ENCODE data around the gene TENT4B.
"Not testable (repeated sequence)": the region's sequence is repeated elsewhere in the genome, so short reads cannot be mapped to it uniquely, and the experiment has no call there.

TENT4B gene

GRCh38 chr16:50229149-50229726 is 76.1 kb downstream of the TENT4B start:
- no peak for DNase-seq (ENCODE audit: low read depth in 1 of 2, low spot score in 1 of 2)

GRCh38 chr16:50234771-50235556 is 81.9 kb downstream of the TENT4B start:
- DNase-seq (ENCODE audit: low read depth in 1 of 2, low spot score in 1 of 2): no peak

- no peak for DNase-seq (ENCODE audit: low read depth in 1 of 2, low spot score in 1 of 2)
Observed at GRCh38 chr16:50235581-50235980, 82.5 kb downstream of the TENT4B start.

GRCh38 chr16:50238314-50238713 is 85.2 kb downstream of the TENT4B start:
- no peak for DNase-seq (ENCODE audit: low read depth in 1 of 2, low spot score in 1 of 2)

- DNase-seq (ENCODE audit: low read depth in 1 of 2, low spot score in 1 of 2): no peak
Observed at GRCh38 chr16:50238868-50239301, 85.8 kb downstream of the TENT4B start.

- not testable (repeated sequence) for DNase-seq (ENCODE audit: low read depth in 1 of 2, low spot score in 1 of 2)
Observed at GRCh38 chr16:50243024-50243423, 89.9 kb downstream of the TENT4B start.

GRCh38 chr16:50244140-50244503 is 91.0 kb downstream of the TENT4B start:
- DNase-seq (ENCODE audit: low read depth in 1 of 2, low spot score in 1 of 2): no peak

- no peak for DNase-seq (ENCODE audit: low read depth in 1 of 2, low spot score in 1 of 2)
Observed at GRCh38 chr16:50244504-50245416, 91.7 kb downstream of the TENT4B start.

- peak in 1 of 2 donors; percentile 56 for DNase-seq (ENCODE audit: low read depth in 1 of 2, low spot score in 1 of 2)
Observed at GRCh38 chr16:50245417-50246298, 92.6 kb downstream of the TENT4B start.

- DNase-seq (ENCODE audit: low read depth in 1 of 2, low spot score in 1 of 2): no peak
Observed at GRCh38 chr16:50246299-50247122, 93.4 kb downstream of the TENT4B start.

- DNase-seq (ENCODE audit: low read depth in 1 of 2, low spot score in 1 of 2): no peak
Observed at GRCh38 chr16:50247123-50247905, 94.2 kb downstream of the TENT4B start.

- DNase-seq (ENCODE audit: low read depth in 1 of 2, low spot score in 1 of 2): no peak
Observed at GRCh38 chr16:50247906-50248608, 95.0 kb downstream of the TENT4B start.

- DNase-seq (ENCODE audit: low read depth in 1 of 2, low spot score in 1 of 2): no peak
Observed at GRCh38 chr16:50248845-50249244, 95.7 kb downstream of the TENT4B start.

GRCh38 chr16:50251375-50252081 is 98.4 kb downstream of the TENT4B start:
- DNase-seq (ENCODE audit: low read depth in 1 of 2, low spot score in 1 of 2): no peak

GRCh38 chr16:50252082-50252611 is 99.0 kb downstream of the TENT4B start:
- DNase-seq (ENCODE audit: low read depth in 1 of 2, low spot score in 1 of 2): no peak

GRCh38 chr16:50252874-50253513 is 99.9 kb downstream of the TENT4B start:
- DNase-seq (ENCODE audit: low read depth in 1 of 2, low spot score in 1 of 2): no peak

- DNase-seq (ENCODE audit: low read depth in 1 of 2, low spot score in 1 of 2): no peak
Observed at GRCh38 chr16:50253514-50253910, 100.4 kb downstream of the TENT4B start.
